Esophagus squamous epithelium (tissue), 4 donors: ENCODE results near the gene ACR.

Experiments used
- CTCF ChIP-seq, 6 experiments: fragments of 450-650 bp in 4 of 6; fragments of 200-600 bp in 2 of 6; sonication (generic) in 2 of 6; IDR thresholded peaks; one replicate each; pipeline ENCODE4 v1.5.1; 2016 to 2019; ENCODE audit warnings: antibody characterized with exemption in 6 of 6, mild to moderate bottlenecking in 4 of 6, moderate library complexity in 4 of 6
- POLR2A ChIP-seq, 4 donors: fragments of 450-650 bp; IDR thresholded peaks; one replicate each; pipeline ENCODE4 v1.6.1; 2017; ENCODE audit warnings: antibody characterized with exemption in 4 of 4, mild to moderate bottlenecking in 4 of 4, moderate library complexity in 3 of 4

GRCh38 chr22:50712341-50713007 lies 25.5 kb upstream of the ACR start:
- TF ChIP-seq CTCF (IDR thresholded peaks at IDR 0.05) (no peak), POLR2A (IDR thresholded peaks at IDR 0.05) (no peak)
